Keratinocyte (primary cell): ENCODE data around the gene KCNJ16. TPM values are rescaled to one million over a fixed set of nuclear protein-coding genes. Genes with fewer than 3 reads are reported as not detected.

ENCODE experiments used
- DNase-seq: peaks from one replicate; pipeline ENCODE4 v3.0.0-alpha.2; 2011; ENCODE audit warnings: low read depth, missing footprints, low spot score
- FAIRE-seq: peaks from 2 replicates; lab custom pipeline; 2011; peaks lifted over from hg19 to GRCh38; lab: Jason Lieb, UNC
- H2AFZ ChIP-seq: 2 replicates; pipeline ENCODE4 v1.6.0; 2012; ENCODE audit warnings: low read length, control low read depth, inconsistent platforms; ENCODE audit not compliant: control insufficient read depth
- H3K27ac ChIP-seq: 2 replicates; pipeline ENCODE4 v1.5.1; 2011; ENCODE audit warnings: low read length; ENCODE audit not compliant: control insufficient read depth, insufficient read depth
- H3K27me3 ChIP-seq: 3 replicates; pipeline ENCODE4 v1.6.0; 2011; ENCODE audit warnings: low read length; ENCODE audit not compliant: control insufficient read depth, insufficient read depth; ENCODE audit errors: extremely low read depth
- H3K36me3 ChIP-seq, 2 experiments: 2 replicates in 1 of 2; 3 replicates in 1 of 2; pipeline ENCODE4 v1.5.1; 2011; ENCODE audit warnings: low read length in 2 of 2, mild to moderate bottlenecking in 1 of 2; ENCODE audit not compliant: control insufficient read depth in 2 of 2, insufficient read depth in 2 of 2; ENCODE audit errors: extremely low read depth in 1 of 2
- H3K4me1 ChIP-seq: 3 replicates; pipeline ENCODE4 v1.5.1; 2011; ENCODE audit warnings: low read length; ENCODE audit not compliant: control insufficient read depth, insufficient read depth; ENCODE audit errors: extremely low read depth
- H3K4me2 ChIP-seq: 3 replicates; pipeline ENCODE4 v1.6.0; 2011; ENCODE audit warnings: low read depth, low read length; ENCODE audit not compliant: control insufficient read depth, insufficient read depth; ENCODE audit errors: extremely low read depth
- H3K4me3 ChIP-seq, 3 experiments: fragments of 200-600 bp in 1 of 3; sonication (generic) in 1 of 3; 2 replicates in 2 of 3; 3 replicates in 1 of 3; pipeline ENCODE4 v1.5.1; 2011 to 2016; ENCODE audit warnings: low read length in 3 of 3, mild to moderate bottlenecking in 3 of 3, control low read depth in 2 of 3, inconsistent platforms in 1 of 3, low read depth in 1 of 3, mixed read lengths in 1 of 3, mixed run types in 1 of 3, moderate library complexity in 1 of 3; ENCODE audit not compliant: control insufficient read depth in 2 of 3, insufficient read depth in 2 of 3; ENCODE audit errors: extremely low read depth in 1 of 3
- H3K79me2 ChIP-seq: 2 replicates; pipeline ENCODE4 v1.6.0; 2012; ENCODE audit warnings: low read length; ENCODE audit not compliant: control insufficient read depth, insufficient read depth
- H3K9ac ChIP-seq: 3 replicates; pipeline ENCODE4 v1.6.0; 2011; ENCODE audit warnings: low read length; ENCODE audit not compliant: control insufficient read depth, insufficient read depth; ENCODE audit errors: extremely low read depth
- H3K9me1 ChIP-seq: 3 replicates; pipeline ENCODE4 v1.6.0; 2011; ENCODE audit warnings: low read length; ENCODE audit not compliant: control insufficient read depth, insufficient read depth; ENCODE audit errors: extremely low read depth
- H3K9me3 ChIP-seq: 2 replicates; pipeline ENCODE4 v1.5.1; 2012; ENCODE audit warnings: low read depth, low read length; ENCODE audit not compliant: control insufficient read depth
- H4K20me1 ChIP-seq: 3 replicates; pipeline ENCODE4 v1.6.0; 2011; ENCODE audit warnings: low read length; ENCODE audit not compliant: control insufficient read depth, insufficient read depth; ENCODE audit errors: extremely low read depth
- CTCF ChIP-seq, 3 experiments: IDR thresholded peaks in 1 of 3; conservative IDR thresholded peaks in 1 of 3; optimal IDR thresholded peaks in 1 of 3; 2 replicates in 2 of 3; 3 replicates in 1 of 3; pipeline versions ENCODE3 to v1.5.1; 2011; ENCODE audit warnings: low read length in 3 of 3, mild to moderate bottlenecking in 3 of 3, moderate library complexity in 2 of 3, control low read depth in 1 of 3, inconsistent platforms in 1 of 3; ENCODE audit not compliant: insufficient read depth in 2 of 3; ENCODE audit errors: extremely low read depth in 1 of 3
- EZH2 ChIP-seq: IDR thresholded peaks from one replicate; pipeline ENCODE4 v1.6.1; 2012; ENCODE audit warnings: inconsistent platforms, mild to moderate bottlenecking, low read length, moderate library complexity
- dilution Hi-C: fragments of 300-500 bp; cut with MboI; formaldehyde crosslinking; loops from one replicate; pipeline ENCODE4 v1.7.0; 2020; ENCODE audit warnings: low sequenced_read_pairs; ENCODE audit not compliant: extremely low pct_ligation_motif_present
- polyA plus RNA-seq, 5 experiments: library from polyadenylated mRNA; depleted of rRNA in 3 of 5; stranded (reverse) in 3 of 5; stranded (forward) in 1 of 5; unstranded in 1 of 5; fragments of >200 nt; gene quantifications; 1 replicate in 1 of 5; 2 replicates in 3 of 5; 3 replicates in 1 of 5; pipeline versions ENCODE4 v1.2.1 to v1.2.3, GENCODE V29; 2011 to 2012; ENCODE audit warnings: missing spikeins in 2 of 5, low read depth in 1 of 5, low replicate concordance in 1 of 5

KCNJ16 gene
- polyA plus RNA-seq, 1 donor (not counting 4 experiments of a cell fraction or from before 2014, with no cell fraction given), result not detected

DNA sequence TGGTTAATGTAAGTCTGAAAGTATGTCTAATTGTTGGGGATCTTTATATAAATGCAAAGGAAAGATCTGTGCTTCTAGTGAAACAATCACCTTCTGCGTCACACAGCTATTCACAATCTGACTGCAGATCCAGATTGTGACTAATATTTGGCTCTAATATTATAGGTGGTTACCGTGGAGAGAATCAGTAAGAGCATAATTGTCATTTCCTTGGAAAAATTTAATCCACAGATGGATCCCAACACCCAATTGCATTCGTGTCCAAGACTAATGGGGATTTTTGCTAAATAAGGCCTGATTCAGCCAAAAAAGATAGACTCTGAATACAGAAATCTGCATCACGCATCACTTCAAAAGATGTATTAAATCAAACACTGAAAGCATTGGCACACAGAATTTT is 91.6 kb downstream of the KCNJ16 start:
- Histone ChIP-seq H3K4me1 (peaks cover 6% of the 10 kb centered on the region), H3K27ac (no peak overlapping the region), H3K79me2 (no peaks in the 10 kb centered on the region), H3K36me3 (no peaks in the 10 kb centered on the region), H2AFZ (no peak overlapping the region), H3K27me3 (peaks cover 10% of the 10 kb centered on the region), H3K9ac (no peak overlapping the region), H3K9me1 (no peaks in the 10 kb centered on the region), H4K20me1 (no peaks in the 10 kb centered on the region), H3K9me3 (no peaks in the 10 kb centered on the region), H3K4me2 (no peak overlapping the region), H3K4me3 (no peak overlapping the region)
- DNase-seq, result no peak
- TF ChIP-seq EZH2 (no peak), CTCF (optimal IDR thresholded peaks at IDR 0.05 in 1 of 3, IDR thresholded peaks at IDR 0.05 in 1 of 3, conservative IDR thresholded peaks at IDR 0.05 in 1 of 3; ENCODE audit: extremely low read depth in 1 of 3, insufficient read depth in 2 of 3, low read length in 3 of 3) (no peak)
- dilution Hi-C loops, result no loop called here
- FAIRE-seq, result no peak

DNA sequence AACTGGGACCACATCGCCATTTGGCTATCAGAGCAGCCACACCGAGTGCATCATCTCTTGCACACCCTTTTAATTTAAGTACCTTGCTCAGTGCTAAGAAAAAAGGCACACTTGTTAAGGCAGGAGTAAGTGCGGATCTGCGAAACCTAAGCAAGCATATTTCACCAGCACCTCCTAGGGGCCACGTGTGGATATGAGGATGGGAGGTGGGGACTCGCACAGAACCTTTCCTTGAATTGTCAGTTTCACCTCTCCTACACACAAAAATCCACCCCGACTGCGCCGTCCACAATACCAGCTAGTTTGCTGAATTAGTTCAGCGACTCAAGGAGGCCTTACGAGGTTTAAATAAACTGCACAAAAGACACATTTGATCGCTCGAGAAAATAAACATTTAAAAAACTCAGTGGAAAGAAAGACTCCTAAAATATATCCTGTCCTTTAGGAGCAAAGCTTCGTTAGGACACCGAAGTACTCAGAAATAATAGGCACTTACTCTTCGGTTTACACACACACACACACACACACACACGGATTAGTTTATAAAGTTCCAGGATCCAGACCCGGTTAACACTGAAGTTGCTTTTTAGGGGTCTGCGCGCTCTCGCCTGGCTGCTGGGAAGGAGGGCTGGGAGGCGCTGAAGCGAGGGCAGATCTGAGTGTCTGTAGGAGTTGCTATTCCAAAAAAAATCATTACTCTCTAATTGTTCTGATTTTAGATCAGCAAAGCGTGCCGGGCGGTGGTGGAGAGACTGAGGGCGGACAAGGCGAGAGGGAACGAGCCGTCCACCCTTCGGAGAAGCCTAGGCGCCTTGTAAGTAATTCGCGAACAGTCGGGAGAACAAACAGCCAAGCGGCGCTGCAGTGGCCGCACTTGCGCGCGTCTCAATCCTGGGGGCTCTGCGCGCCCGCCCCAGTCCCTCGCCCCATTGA is 93.3 kb downstream of the KCNJ16 start:
- H3K36me3 ChIP-seq, result no peaks in the 10 kb centered on the region
- peak; percentile 80 to 90 (median 88) for TF ChIP-seq CTCF (optimal IDR thresholded peaks at IDR 0.05 in 1 of 3, IDR thresholded peaks at IDR 0.05 in 1 of 3, conservative IDR thresholded peaks at IDR 0.05 in 1 of 3; ENCODE audit: extremely low read depth in 1 of 3, insufficient read depth in 2 of 3, low read length in 3 of 3)
- no peak for TF ChIP-seq EZH2
- H4K20me1 ChIP-seq, result no peaks in the 10 kb centered on the region
- H3K9me1 ChIP-seq, result no peaks in the 10 kb centered on the region
- H2AFZ ChIP-seq, result peak overlapping the region; percentile 61
- dilution Hi-C loops, result no loop called here
- peak; percentile 91 for FAIRE-seq
- H3K4me3 ChIP-seq, result peak overlapping the region; percentile 57 to 65 (median 61)
- peaks cover 16% of the 10 kb centered on the region for H3K4me1 ChIP-seq
- H3K27ac ChIP-seq, result no peak overlapping the region
- H3K9me3 ChIP-seq, result no peaks in the 10 kb centered on the region
- H3K27me3 ChIP-seq, result peaks cover 10% of the 10 kb centered on the region
- H3K79me2 ChIP-seq, result no peaks in the 10 kb centered on the region
- H3K9ac ChIP-seq, result peak overlapping the region; percentile 24
- no peak for DNase-seq
- H3K4me2 ChIP-seq, result peak overlapping the region; percentile 94
